ENCODE results near the gene ITGA11.
"Not testable (repeated sequence)": the region's sequence is repeated elsewhere in the genome, so short reads cannot be mapped to it uniquely, and the experiment has no call there.

The ITGA11 gene

DNA sequence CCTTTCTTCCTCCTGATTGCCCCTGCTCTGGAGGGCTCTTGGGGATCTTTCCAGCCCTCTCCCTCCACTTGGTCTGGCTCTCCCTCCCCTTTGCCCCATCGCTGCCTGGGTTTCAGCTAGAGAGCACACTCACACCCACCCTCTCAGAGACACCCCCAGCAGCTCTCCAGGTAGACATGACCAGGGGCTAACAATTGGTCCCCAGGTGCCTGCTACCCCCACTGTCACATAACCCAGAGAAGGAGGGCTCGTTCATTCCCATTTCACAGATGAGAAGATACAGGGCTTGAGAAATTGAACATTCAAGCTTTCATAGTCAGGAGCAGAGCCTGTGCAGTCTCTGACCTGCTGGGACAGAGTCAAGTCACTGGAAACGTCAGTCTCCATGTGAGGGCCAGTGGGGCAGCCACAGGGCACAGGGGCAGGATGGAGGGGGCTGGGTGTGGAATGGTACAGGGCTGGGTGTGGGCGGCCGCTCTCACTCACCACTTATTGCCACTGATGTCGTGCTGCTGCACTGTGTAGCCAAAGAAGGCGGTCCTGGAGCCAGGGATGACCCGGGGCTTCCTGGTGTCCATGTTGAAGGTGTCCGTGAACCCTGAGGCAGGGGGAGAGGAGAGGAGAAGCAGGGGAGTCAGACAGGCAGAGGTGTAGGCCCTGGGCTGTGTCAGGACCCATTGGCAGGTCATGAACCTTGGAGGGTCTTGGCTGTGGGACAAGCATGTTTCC lies 29.4 kb downstream of the ITGA11 start:
- H3K36me3 Mint-ChIP-seq (ENCODE audit: low read depth): no peaks in the 10 kb centered on the region
- no peaks in the 10 kb centered on the region for H3K27me3 Mint-ChIP-seq
- H3K4me3 Mint-ChIP-seq: no peak overlapping the region
- no peaks in the 10 kb centered on the region for H3K9me3 Mint-ChIP-seq
- no peak overlapping the region for H3K27ac Mint-ChIP-seq
- H3K4me1 Mint-ChIP-seq (ENCODE audit: low read depth): no peaks in the 10 kb centered on the region

DNA sequence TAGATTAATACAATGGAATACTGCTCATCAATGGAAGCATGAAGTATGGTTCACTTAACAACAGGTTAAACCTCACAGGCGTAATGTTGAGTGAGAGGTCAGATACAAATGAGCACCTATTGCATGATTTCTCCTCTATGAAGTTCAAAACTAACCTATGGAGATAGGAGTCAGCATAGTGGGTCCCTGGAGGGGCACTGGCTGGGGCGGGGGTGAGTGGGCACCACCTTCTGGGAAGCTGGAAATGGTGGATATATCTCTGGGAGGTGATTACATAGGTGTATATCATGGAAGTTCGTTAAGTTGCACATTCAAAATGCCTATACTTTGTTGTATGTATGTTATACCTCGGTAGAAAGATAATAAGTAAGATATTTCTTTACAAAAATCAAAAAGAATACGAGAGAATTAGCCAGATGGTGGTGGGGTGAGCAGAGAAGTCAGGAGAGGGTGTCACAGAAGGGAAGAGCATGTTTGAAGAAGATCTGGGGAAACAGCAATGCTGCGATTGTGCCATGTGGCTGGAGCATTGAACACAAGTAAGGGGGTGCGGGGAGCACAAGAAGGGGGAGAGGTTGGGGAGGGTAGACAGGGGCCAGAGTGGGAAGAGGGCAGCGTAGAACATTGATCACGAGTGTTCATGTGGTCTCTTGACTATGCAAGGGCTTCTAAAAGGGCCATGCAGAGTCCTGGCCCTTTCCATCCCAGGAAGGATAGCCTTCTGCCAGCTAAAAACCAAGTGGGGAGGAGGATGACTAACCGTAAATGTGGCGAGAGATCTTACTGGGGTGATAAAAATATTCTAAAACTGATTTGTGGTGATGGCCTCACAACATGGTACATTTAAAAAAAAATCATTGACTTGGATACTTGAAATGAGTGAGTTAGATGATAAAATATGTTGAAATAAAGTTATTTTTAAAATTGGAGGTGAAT lies 30.2 kb downstream of the ITGA11 start:
- Mint-ChIP-seq H3K4me3 (no peak overlapping the region), H3K36me3 (ENCODE audit: low read depth) (no peaks in the 10 kb centered on the region), H3K9me3 (no peaks in the 10 kb centered on the region), H3K27me3 (no peaks in the 10 kb centered on the region), H3K4me1 (ENCODE audit: low read depth) (no peaks in the 10 kb centered on the region), H3K27ac (no peak overlapping the region)

DNA sequence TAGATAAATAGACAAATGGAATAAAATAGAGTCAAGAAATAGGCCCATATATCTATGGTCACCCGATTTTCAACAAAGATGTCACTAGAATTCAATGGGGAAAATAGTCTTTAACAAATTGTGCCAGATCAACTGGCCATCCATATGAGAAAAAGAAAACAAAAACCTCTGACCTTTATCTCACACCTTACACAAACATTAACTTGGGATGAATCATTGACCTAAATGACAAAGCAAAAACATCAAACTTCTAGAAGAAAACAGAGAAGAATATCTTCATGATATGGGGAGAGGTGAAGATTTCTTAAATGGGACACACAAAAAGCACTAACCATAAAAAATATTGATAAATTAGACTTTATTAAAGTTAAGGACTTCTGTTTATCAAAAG lies 31.9 kb downstream of the ITGA11 start:
- H3K27me3 Mint-ChIP-seq: peaks cover 4% of the 10 kb centered on the region
- H3K36me3 Mint-ChIP-seq (ENCODE audit: low read depth): no peaks in the 10 kb centered on the region
- no peaks in the 10 kb centered on the region for H3K4me1 Mint-ChIP-seq (ENCODE audit: low read depth)
- H3K9me3 Mint-ChIP-seq: no peaks in the 10 kb centered on the region
- no peak overlapping the region for H3K4me3 Mint-ChIP-seq
- no peak overlapping the region for H3K27ac Mint-ChIP-seq

DNA sequence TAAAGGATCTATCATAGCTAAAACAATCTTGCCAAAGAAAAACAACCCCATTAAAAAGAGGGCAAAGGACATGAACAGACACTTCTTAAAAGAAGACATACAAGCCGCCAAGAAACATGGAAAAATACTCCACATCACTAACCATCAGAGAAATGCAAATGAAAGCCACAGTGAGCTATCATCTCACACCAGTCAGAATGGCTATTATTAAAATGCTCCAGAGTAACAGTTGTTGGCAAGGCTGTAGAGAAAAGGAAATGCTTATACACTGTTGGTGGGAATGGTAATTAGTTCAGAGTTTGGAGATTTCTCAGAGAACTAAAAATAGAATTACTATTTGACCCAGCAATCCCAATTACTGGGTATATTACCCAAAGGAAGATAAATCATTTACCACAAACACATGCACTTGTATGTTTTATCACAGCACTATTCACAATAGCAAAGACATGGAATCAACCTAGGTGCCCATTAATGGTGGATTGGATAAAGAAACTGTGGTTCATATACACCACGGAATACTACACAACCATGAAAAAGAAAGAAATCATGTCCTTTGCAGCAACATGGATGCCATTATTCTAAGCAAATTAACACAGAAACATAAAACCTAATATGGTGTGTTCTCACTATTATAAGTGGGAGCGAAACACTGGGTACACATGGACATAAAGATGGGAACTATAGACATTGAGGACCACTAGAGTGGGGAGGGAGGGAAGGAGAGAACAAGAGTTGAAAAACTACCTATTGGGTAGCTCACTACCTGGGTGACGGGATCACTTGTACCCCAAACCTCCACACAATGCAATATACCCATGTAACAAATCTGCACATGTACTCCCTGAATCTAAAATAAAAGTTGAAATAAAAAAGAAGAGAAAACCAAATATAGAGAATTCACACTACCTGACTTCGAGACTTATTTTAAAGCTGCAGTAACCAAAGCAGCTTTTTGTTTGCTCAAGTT lies 32.6 kb downstream of the ITGA11 start:
- Mint-ChIP-seq H3K4me3 (no peak overlapping the region), H3K9me3 (no peaks in the 10 kb centered on the region), H3K4me1 (ENCODE audit: low read depth) (no peaks in the 10 kb centered on the region), H3K27me3 (peaks cover 10% of the 10 kb centered on the region), H3K27ac (no peak overlapping the region), H3K36me3 (ENCODE audit: low read depth) (no peaks in the 10 kb centered on the region)

DNA sequence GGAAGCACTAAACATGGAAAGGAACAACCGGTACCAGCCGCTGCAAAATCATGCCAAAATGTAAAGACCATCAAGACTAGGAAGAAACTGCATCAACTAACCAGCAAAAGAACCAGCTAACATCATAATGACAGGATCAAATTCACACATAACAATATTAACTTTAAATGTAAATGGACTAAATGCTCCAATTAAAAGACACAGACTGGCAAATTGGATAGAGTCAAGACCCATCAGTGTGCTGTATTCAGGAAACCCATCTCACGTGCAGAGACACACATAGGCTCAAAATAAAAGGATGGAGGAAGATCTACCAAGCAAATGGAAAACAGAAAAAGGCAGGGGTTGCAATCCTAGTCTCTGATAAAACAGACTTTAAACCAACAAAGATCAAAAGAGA lies 34.0 kb downstream of the ITGA11 start:
- not testable (repeated sequence) for H3K27ac Mint-ChIP-seq; H3K4me1 Mint-ChIP-seq (ENCODE audit: low read depth); H3K4me3 Mint-ChIP-seq; H3K9me3 Mint-ChIP-seq; H3K36me3 Mint-ChIP-seq (ENCODE audit: low read depth)
- H3K27me3 Mint-ChIP-seq: peaks cover 12% of the 10 kb centered on the region

DNA sequence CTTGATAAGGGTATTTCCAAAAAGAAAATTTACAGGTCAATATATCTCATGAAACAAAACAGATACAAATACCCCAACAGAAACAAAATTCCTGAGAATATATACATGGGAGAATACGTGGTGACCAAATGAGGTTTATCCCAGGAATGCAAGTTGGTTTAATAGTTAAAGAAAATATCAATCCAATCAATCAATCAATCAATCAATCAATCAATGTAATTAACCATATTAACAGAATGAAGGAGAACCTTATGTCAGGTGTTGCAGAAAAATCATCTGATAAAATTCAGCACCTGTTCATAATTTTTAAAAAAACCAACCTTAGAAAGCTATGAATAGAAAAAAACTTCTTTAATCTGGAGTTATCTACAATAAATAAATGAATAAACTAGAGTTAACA lies 35.9 kb downstream of the ITGA11 start:
- H3K36me3 Mint-ChIP-seq (ENCODE audit: low read depth): no peaks in the 10 kb centered on the region
- peaks cover 24% of the 10 kb centered on the region for H3K27me3 Mint-ChIP-seq
- H3K27ac Mint-ChIP-seq: no peak overlapping the region
- no peak overlapping the region for H3K4me3 Mint-ChIP-seq
- no peaks in the 10 kb centered on the region for H3K4me1 Mint-ChIP-seq (ENCODE audit: low read depth)
- H3K9me3 Mint-ChIP-seq: no peaks in the 10 kb centered on the region

DNA sequence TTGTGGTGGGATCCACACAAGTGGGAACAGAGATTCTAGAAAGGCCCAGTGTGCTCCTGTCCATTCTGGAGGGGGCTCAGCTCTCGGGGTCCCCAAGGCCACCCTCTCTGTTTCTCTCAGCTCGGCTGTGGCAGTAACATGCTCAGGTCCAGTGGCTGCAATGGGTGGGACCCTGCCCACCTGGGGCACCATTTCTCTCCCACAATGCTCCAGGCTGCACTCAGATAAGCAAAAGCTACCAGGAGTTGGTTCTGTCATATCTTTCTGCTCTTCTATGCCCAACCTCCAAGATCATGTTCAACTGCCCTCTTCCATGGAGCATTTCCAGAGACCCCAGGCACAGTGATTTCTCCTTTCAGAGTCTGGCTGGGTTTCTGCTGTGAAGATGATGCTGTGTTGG lies 40.8 kb downstream of the ITGA11 start:
- H3K4me1 Mint-ChIP-seq (ENCODE audit: low read depth): no peaks in the 10 kb centered on the region

DNA sequence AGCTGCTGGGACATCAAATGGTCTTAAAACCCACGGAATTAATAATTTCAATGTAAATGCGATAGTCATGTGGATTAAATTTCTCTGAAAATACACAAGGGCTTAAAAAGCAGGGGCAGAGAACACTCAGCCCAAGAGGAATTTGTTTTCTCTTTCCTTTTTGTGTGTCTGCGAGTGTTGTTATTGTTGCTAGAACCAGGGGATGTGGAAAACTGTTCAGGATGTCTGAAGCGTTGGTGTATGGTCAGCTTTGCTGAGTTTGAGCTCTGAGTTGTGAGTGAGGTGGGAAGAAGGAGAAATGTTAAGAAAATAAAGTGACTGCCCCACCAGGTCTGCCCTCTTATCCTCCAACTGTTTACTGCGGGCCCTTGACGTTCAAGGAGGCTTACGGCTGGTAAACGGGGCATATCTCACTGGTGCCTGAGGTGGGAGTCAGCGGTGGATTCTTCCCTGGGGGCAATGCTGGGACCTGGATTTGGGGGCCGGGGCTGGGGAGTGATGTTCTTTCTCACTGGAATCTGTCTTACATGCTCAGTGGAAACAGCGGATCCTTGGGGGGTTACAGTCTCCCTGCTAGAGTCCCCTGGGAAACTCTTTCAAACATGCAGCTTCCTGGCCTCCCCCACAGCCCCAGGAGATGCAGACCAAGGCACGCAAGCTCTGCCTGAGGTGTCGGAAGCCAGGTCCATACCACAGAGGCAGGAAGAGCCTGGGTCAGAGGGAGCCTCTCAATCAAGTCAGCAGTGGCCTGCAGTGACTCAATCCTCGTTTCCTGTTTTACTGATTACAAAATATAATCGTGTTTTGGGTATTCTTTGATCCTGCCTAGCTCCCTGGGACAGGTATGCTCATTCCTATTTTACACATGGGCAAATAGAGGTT lies 41.8 kb downstream of the ITGA11 start:
- H3K4me3 Mint-ChIP-seq: no peak overlapping the region
- H3K36me3 Mint-ChIP-seq (ENCODE audit: low read depth): no peaks in the 10 kb centered on the region
- H3K4me1 Mint-ChIP-seq (ENCODE audit: low read depth): no peaks in the 10 kb centered on the region
- no peaks in the 10 kb centered on the region for H3K9me3 Mint-ChIP-seq
- H3K27ac Mint-ChIP-seq: no peak overlapping the region
- H3K27me3 Mint-ChIP-seq: peaks cover 22% of the 10 kb centered on the region

More for the DNA sequence above, 40.8 kb downstream of the ITGA11 start:
- H3K4me3 Mint-ChIP-seq: no peak overlapping the region
- no peaks in the 10 kb centered on the region for H3K9me3 Mint-ChIP-seq
- H3K27ac Mint-ChIP-seq: no peak overlapping the region
- H3K36me3 Mint-ChIP-seq (ENCODE audit: low read depth): no peaks in the 10 kb centered on the region
- peaks cover 24% of the 10 kb centered on the region for H3K27me3 Mint-ChIP-seq

DNA sequence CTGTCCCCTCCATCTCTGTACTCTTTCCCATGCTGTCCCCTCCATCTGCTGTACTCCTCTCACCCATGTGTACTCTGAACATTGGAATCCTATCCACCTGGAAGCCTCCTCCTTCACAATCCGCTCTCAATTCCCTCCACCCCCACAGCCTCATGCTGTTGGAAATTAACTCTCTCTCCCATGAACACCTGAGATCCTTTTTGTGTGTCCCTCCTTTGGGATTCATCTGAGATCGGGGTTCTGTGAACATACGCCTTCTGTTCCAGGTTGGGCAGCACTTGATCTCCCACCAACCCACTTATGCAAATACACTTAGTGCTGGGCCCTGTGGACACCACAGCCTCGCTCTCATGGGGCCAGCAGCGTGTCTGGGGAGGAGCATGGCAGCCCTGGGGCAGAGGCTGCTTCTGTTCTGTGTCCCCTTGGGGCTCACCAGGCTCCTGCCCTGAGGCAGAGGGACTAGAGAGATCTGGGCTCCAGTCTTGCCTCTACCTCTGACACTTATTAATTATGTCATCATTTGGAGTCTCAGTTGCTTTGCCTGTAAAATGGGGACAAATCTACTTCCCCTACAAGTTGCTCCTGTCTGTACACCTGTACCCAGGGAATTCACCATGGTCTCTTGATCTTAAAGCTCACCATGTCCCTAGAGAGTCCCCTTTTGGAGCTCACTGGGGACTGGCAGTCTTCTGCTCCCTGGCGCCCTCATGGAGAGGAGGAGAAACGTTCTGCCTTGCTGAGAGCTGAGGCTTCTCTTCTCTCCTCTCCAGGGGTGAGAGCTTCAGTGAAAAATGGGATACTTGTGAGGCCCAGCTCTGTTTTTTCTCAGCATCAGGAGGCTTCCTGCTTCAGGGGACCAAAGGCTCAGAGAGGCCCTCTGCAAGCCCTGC lies 42.7 kb downstream of the ITGA11 start:
- Mint-ChIP-seq H3K4me3 (no peak overlapping the region), H3K9me3 (no peaks in the 10 kb centered on the region), H3K4me1 (ENCODE audit: low read depth) (no peaks in the 10 kb centered on the region), H3K27ac (no peak overlapping the region), H3K27me3 (peaks cover 13% of the 10 kb centered on the region), H3K36me3 (ENCODE audit: low read depth) (no peaks in the 10 kb centered on the region)

DNA sequence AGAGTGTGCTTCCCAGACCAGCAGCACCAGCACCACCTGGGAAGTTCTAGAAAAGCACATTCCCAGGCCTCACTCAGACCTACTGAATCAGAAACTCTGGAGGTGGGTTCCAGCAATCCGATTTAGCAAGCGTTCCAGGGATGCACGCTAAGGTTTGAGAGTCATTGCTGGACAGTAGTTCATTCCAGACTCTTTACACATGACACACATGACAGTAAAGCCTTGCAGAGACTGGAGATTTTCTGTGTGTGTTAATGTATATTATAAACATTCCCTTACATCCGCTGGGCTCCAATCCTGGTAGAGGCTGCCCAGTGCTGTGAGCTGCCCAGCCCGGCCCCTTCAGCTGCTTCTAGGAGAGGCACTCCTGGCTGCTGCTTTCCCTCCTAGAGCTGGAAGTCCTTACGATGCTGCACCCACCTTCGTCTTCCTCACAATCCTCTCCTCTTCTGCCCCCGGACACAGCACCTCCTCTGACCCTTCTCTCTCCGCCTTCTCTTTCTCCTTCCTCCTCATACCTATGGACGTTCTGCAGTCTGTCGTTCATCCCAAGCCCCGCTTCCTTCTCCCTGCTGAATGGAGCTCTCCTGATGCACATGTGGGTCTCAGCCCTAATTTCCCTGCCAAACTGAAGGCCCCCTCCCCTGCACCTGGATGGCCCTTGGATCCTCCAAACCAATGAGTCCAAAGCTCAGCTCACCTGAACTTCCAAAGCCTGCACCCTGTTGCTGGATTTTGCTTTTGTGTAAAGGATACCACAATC lies 44.4 kb downstream of the ITGA11 start:
- Mint-ChIP-seq H3K9me3 (no peaks in the 10 kb centered on the region), H3K36me3 (ENCODE audit: low read depth) (no peaks in the 10 kb centered on the region), H3K27ac (no peak overlapping the region), H3K4me1 (ENCODE audit: low read depth) (no peaks in the 10 kb centered on the region), H3K4me3 (no peak overlapping the region), H3K27me3 (peaks cover 8% of the 10 kb centered on the region)

DNA sequence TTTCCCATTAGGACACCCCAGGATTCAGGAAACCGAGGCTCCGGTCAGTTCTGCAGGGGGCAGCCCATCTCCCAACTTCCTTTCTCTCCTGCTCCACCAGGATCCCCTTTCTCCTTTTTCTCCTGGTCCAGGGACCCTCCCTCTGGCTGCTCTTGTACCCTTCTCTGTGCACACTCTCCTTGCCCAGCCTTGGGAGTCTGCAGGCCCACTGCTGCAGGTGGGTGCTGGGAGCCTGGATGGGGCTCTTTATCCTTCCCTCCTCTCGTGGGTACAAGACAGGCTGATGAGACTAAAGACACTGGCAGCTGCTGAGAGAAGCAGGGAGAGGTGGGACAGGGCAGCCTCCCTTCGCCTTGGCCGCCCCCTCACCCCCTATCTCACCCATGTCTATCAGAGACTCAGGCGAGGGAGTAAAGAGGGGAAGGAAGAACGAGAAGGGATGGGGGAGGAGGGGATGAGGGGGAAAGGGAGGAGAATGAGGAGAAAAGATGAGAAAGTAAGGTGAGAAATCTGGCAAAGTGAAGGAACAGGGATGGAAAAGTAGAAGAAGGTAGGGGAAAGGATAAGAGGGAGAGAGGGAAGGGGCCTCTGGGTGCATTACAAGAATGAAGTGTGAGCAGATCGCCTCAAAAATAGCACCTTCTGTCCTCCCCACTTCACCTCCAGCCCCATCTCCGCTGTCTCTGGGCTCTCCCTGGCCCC lies 45.2 kb downstream of the ITGA11 start:
- Mint-ChIP-seq H3K27me3 (peaks cover under 1% of the 10 kb centered on the region), H3K36me3 (ENCODE audit: low read depth) (no peaks in the 10 kb centered on the region), H3K4me1 (ENCODE audit: low read depth) (no peaks in the 10 kb centered on the region), H3K9me3 (no peaks in the 10 kb centered on the region), H3K4me3 (no peak overlapping the region), H3K27ac (no peak overlapping the region)
